Measurements from ENCODE around the gene ELP6. TPM values are rescaled to one million over a fixed set of nuclear protein-coding genes. Genes with fewer than 3 reads are reported as not detected.

ELP6 gene
- total RNA-seq (10 to 100 TPM in 2 of 5 donors, 1 to 10 TPM in 2, not detected in 1; 6.2 to 18.0 (median 11.7) TPM), polyA plus RNA-seq (10 to 100 TPM; 24.7 to 28.3 (median 25.7) TPM)
- long read RNA-seq, donor 1, partial matches to known transcripts, result 0 of 4 reads
- long read RNA-seq, donor 1, other reads (novel, unspliced or antisense), result 0 of 4 reads
- long read RNA-seq, donor 2, partial matches to known transcripts, result 12 of 15 reads
- long read RNA-seq, donor 2, other reads (novel, unspliced or antisense), result 0 of 15 reads
- long read RNA-seq, donor 3, partial matches to known transcripts, result 0 of 7 reads
- long read RNA-seq, donor 3, other reads (novel, unspliced or antisense), result 0 of 7 reads
- long read RNA-seq, donor 4, result 0 reads
- long read RNA-seq, donor 5, partial matches to known transcripts, result 0 of 8 reads
- long read RNA-seq, donor 5, other reads (novel, unspliced or antisense), result 0 of 8 reads
- long read RNA-seq, donor 6, result 0 reads
- long read RNA-seq, donor 7, partial matches to known transcripts, result 0 of 4 reads
- long read RNA-seq, donor 7, other reads (novel, unspliced or antisense), result 0 of 4 reads
- long read RNA-seq, donor 8, transcript ELP6-201 (7 exons, 1,401 nt), result major isoform, 5 of 13 reads
- long read RNA-seq, donor 8, partial matches to known transcripts, result 6 of 13 reads
- long read RNA-seq, donor 8, other reads (novel, unspliced or antisense), result 0 of 13 reads
- long read RNA-seq, donor 9, partial matches to known transcripts, result 0 of 3 reads
- long read RNA-seq, donor 9, other reads (novel, unspliced or antisense), result 0 of 3 reads
- long read RNA-seq, donor 10, partial matches to known transcripts, result 0 of 5 reads
- long read RNA-seq, donor 10, other reads (novel, unspliced or antisense), result 0 of 5 reads

GRCh38 chr3:47513125-47513929, at the start of gene ELP6:
ELP6 (minus strand) TSS chr3:47513712; CDS start chr3:47513590, 122 bp downstream.
- Histone ChIP-seq H3K36me3 (peaks cover 10 to 27% (median 26%) of the 10 kb centered on the region in 4 donors), H3K27me3 (no peaks in the 10 kb centered on the region), H3K9me3 (no peaks in the 10 kb centered on the region), H3K27ac (peak within 1 kb of the TSS; percentile 86 to 98 (median 95)), H3K4me1 (peaks cover 9 to 21% (median 14%) of the 10 kb centered on the region in 4 donors), H3K4me3 (peak within 1 kb of the TSS; percentile 66 to 75 (median 73))
- peak in 1 of 4 donors; percentile 39 for TF ChIP-seq POLR2A (IDR thresholded peaks at IDR 0.05)
- no peak for TF ChIP-seq EP300 (IDR thresholded peaks at IDR 0.05)
- TF ChIP-seq CTCF (IDR thresholded peaks at IDR 0.05), result peak in 4 of 7 experiments; percentile 11 to 54 (median 35)
- peak; percentile 67 to 88 (median 70) for TF ChIP-seq POLR2AphosphoS5 (IDR thresholded peaks at IDR 0.05)
- peak; percentile 97 to 99 for DNase-seq
- intact Hi-C loops (cut with DNase I; ENCODE audit: low total_unique reads), result no loop called here
- WGBS, 5 donors, result 0 to 1% (median 0%) methylated on average over 32 to 71 of the region's 71 CpGs

GRCh38 chr3:47556351-47556750, 42.8 kb upstream of the ELP6 start:
- no peak for DNase-seq
- Histone ChIP-seq H3K27me3 (no peaks in the 10 kb centered on the region), H3K36me3 (no peaks in the 10 kb centered on the region), H3K9me3 (peaks cover 0 to 8% (median 2%) of the 10 kb centered on the region in 4 donors), H3K27ac (no peak overlapping the region), H3K4me1 (no peaks in the 10 kb centered on the region), H3K4me3 (no peak overlapping the region)
- TF ChIP-seq POLR2AphosphoS5 (IDR thresholded peaks at IDR 0.05) (no peak), POLR2A (IDR thresholded peaks at IDR 0.05) (no peak), EP300 (IDR thresholded peaks at IDR 0.05) (no peak), CTCF (IDR thresholded peaks at IDR 0.05) (no peak)
- 89 to 96% (median 93%) methylated on average over 2 of the region's 2 CpGs for WGBS, 5 donors
- intact Hi-C loops (cut with DNase I; ENCODE audit: low total_unique reads), result no loop called here

GRCh38 chr3:47554335-47554734, 40.8 kb upstream of the ELP6 start:
- Histone ChIP-seq H3K27me3 (no peaks in the 10 kb centered on the region), H3K27ac (no peak overlapping the region), H3K4me1 (no peaks in the 10 kb centered on the region), H3K9me3 (peaks cover 0 to 8% (median 2%) of the 10 kb centered on the region in 4 donors), H3K4me3 (no peak overlapping the region), H3K36me3 (no peaks in the 10 kb centered on the region)
- DNase-seq, result no peak
- TF ChIP-seq EP300 (IDR thresholded peaks at IDR 0.05) (no peak), CTCF (IDR thresholded peaks at IDR 0.05) (no peak)
- WGBS, 5 donors, result 70 to 85% (median 79%) methylated on average over 3 to 6 of the region's 6 CpGs
- intact Hi-C loops (cut with DNase I; ENCODE audit: low total_unique reads), result no loop called here

- intact Hi-C loops (cut with DNase I; ENCODE audit: low total_unique reads), result no loop called here
These were observed 39.9 kb upstream of the ELP6 start for GRCh38 chr3:47553407-47553806.

More at GRCh38 chr3:47553407-47553806, 39.9 kb upstream of the ELP6 start:
- 57 to 87% (median 79%) methylated on average over 7 of the region's 7 CpGs for WGBS, 5 donors
- H3K27me3 ChIP-seq, result no peaks in the 10 kb centered on the region
- TF ChIP-seq CTCF (IDR thresholded peaks at IDR 0.05) (no peak), EP300 (IDR thresholded peaks at IDR 0.05) (no peak), POLR2AphosphoS5 (IDR thresholded peaks at IDR 0.05) (no peak), POLR2A (IDR thresholded peaks at IDR 0.05) (no peak)
- no peak for DNase-seq
- no peaks in the 10 kb centered on the region for H3K4me1 ChIP-seq
- no peak overlapping the region for H3K27ac ChIP-seq
- H3K9me3 ChIP-seq, result peaks cover 0 to 8% (median 2%) of the 10 kb centered on the region in 4 donors
- H3K4me3 ChIP-seq, result no peak overlapping the region
- no peaks in the 10 kb centered on the region for H3K36me3 ChIP-seq
